NCI-H2196 treated with DMSO at 0.1 percent for 48 hours (cell line): Measurements from ENCODE around the gene PKP1.

ENCODE experiments used
- DNase-seq: peaks from one replicate; lab custom pipeline; 2025; ENCODE audit not compliant: unreplicated experiment; lab: John Stamatoyannopoulos, UW

PKP1 gene

DNA sequence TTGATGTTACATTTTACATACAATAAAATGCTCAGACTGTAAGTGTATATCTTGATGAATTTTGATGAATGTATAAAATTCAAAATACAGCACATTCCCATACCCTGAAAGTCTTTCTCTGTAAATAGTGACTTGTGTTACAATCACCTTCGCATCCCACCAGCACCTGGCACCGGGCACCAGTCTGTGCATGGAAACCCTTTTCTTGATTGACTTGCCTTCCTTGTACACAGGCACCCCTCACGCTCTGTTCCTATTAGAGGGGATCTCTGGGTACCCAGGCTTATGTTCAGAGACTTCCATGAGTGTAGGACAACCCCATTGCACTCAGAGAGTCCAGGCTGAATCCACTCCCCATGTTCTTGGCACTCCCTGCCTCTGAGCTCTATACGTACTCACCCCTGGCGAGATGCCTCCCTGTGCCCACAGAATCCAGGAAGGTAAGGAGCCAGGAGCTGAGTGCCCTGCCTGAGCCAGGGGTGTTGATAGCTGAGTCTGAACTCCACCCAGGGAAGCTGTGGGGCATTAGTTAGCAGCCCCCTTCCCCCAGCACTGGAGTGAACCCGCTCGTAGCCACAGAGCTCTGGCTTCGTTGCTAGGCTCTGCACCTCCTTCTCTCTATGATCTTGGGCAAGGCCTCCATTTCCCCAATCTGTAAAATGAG lies 22.5 kb upstream of the PKP1 start:
- DNase-seq, result no peak

DNA sequence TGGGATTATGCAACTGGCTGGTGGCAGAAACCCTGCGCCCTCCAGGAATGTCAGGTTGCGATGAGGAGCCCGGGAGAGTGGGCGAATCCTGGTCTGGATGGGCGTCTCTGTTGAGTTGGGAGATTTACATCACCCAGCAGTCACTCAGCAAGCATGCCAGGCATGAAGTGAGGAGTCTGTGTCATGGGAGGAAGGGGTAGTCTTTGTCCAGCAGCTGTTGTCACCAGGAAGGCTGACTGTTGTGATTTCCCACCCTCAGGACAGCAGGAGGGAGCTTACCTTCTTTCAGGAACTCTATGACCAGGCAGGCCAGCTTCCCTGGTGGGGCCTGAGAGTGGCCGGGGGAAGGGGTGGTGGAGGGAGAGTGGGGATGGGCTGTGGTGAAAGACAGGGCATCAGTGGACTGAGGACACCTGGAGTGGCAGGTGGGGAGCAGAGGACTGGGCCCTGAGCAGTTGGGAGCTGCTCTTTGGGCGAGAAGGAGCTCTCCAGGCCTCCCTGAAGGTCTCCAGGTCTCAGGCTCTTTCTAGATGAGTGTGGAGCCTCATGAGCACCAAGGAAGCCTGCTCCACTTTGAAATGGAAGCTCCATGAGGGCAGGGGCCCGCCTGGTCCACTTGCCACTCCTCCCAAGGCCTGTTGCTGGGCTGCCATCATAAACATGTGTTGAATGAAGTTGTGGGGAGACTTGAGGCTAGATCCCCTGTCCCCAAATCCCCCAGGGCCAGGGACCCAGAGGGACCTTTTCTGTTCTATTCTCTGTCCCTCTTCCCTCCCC lies 21.3 kb upstream of the PKP1 start:
- no peak for DNase-seq

DNA sequence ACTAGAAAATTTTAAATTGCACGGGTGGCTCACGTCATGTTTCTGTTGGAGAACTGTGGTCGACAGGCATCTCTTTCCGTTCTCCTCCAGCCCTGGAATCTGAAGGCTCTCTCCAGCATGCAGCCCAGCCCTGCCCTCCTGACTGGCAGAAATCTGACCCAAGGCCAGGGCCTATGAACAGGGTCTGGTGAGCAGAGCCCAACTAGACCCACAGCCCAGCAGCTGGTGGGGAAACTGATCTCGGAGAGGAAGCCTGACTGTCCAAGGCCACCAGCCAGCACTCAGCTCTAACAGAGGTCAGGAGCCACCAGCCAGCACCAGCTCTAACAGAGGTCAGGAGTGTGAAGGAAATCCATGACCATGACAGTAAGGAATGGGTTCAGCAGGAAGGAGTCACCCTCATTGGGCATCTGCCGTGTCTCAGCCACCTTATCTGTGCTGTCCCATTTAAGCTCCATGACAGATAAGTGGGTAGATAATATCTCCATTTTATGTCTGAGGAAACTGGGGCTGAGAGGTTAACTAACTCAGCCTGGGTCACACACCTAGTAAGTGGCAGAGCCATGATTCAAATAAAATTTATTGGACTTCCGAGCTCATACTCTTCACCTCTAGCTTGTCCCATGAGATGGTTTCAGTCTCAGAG lies 20.2 kb upstream of the PKP1 start:
- no peak for DNase-seq

DNA sequence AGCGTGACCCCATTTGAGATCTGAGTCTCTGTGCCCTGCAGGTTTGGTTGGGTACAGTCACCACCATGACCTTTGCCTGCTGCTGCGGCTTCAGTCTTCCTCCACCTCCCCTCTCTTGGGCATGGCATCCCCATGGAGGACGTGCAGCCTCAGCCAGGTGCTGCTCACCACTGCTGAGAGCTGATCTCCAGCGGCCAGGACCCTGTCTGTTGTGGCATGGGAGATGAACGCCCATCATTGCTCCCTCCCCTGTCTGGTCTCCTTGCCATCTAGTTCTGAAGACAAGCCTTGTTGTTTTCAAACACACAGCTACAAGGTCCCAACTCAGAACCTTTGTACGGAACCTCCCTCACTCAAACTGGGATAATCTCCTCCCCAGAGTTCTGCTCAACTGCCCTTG lies 19.2 kb upstream of the PKP1 start:
- no peak for DNase-seq

DNA sequence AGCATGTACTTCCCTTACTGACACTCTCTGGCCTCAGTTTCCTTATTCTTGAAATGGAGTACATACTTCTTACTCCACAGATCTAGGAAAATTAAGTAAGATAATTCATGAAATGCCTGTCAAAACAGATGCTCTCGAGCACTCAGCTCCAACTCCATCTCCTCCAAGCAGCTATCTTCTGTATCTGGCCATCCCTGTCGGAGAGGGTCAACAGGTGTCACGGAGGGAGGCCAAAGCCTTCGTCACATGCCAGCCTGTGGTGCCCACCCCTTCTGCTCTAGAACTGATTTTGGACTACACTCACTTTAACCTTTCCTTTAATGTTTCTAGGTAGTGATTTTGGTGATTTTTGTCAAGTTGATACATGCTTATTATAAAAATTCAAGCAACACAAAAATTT lies 18.8 kb upstream of the PKP1 start:
- DNase-seq, result no peak

DNA sequence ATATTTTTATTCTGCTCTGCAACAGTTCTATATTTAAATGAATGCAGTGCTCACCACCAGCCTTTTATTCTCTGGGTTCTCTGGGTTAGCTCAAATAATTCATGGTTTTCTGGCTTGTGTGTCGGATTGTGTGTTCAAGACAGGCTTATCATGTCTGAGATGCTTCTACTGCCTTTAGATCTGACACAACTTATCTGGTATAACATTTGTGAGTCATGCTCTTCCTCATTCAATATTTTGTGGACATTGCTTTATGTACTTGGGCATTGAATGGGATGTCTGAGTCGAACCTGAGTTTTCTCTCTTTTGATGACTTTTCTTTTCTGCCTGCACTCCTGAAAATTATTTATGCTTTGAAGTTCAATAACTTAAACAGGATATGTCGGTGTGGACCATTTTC lies 17.6 kb upstream of the PKP1 start:
- no peak for DNase-seq

DNA sequence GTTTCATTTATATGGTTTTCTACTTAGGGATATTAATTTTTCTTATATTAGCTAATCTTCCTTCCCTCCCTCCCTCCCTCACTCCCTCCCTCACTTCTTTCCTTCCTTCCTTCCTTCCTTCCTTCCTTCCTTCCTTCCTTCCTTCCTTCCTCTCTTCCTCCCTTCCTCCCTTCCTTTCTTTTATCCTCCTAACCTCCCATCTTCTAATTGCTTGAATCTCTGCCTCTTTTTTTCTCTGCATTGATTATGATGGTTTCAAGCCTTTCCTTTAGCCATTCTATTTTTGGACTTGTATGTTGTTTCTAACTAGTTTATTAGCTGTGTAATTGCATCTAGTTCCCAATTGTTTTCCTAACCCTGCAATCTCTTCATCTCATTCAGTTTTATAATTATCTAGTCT lies 17.0 kb upstream of the PKP1 start:
- no peak for DNase-seq

DNA sequence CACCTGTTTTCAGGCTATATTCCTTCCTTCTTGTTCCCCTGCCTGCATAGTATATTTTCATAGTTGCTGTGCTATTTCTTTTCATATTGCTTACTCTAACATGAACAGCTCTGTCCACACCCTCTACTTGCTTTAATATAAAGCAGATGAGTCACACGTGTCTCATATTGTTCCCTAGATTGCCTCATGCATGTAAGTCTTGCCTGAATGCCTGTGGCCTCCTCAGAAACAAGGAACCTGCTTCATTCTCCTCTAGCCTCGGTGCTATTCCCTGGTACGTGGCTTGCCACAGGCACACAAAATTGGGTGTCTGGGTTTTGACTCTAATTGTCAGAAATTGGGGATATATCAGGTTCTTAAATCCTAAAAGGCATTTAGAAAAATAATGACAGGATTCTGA lies 16.5 kb upstream of the PKP1 start:
- no peak for DNase-seq

DNA sequence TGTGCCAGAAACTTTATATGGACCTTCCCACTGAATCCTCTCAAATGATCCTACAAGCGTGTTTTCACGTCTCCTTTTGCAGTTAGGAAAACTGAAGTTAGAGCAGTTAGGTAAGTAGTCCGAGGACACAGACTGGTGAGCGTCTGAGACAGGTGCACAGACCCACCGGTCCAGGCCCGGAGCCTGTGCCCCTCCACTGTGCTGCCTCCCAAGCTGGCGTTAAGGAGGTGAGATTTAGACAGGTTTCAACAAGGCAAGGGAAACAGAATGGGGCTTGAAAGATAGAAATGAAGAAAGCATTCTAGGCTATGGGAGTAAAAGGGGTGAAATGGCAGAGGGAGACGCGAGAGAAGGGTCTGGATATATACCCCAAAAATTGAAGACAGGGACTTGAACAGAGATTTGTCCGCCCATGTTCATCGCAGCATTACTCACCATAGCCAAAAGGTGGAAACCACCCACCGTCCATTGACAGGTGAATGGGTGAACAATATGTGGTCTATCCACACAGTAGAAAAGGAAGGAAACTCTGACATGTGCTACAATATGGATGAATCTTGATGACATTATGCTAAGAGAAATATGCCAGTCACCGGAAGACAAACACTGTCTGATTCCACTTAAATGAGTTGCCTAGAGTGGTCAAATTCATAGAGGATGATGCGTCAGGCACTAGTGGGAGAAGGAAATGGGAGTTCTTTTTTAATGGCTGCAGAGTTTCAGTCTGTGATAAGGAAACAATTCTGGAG lies 15.7 kb upstream of the PKP1 start:
- no peak for DNase-seq

DNA sequence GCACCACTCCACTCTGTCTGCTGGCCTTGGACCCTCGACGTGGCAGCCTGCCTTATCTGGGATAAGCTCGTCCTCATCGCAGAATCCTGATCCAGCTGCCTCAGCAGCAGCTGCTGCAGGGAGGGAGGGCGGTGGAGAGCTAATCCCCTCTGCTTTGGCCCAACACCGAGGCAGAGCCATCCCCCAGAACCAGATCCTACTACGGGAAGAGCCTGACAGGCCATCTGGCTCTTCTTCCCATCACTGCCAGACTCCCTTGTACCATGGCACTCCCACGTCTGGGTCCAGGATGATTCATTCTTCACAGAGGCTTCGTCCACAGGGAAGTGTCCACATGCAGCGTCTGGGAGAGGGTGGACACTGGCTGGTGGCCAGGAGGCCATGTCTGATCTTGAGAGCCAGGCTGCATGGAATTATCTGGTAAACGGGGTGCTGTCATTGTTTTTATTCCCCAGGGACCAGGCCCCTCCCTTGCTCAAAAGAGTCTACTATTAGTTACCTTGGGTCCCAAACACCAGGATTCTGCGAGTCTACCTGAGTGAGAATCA lies 14.6 kb upstream of the PKP1 start:
- DNase-seq, result no peak

DNA sequence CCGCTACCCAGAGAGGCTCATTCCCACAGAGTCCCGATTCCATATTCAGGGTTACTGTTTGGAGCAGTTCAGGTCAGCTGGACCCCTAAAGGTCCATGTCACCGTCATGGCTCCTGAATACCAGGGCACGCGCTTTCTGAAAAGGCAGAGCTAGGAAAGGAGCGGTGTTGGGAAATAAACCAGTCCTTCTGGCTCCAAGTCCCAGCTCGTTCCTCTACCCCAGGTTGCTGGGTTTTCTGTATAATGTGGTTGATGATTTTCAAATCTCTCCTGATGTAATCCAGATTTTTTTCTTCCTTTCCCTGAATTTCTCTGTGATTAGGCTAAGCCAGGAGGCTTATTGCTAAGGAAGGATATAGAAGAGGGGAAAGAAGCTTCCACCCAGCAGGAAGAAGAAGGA lies 14.0 kb upstream of the PKP1 start:
- no peak for DNase-seq

DNA sequence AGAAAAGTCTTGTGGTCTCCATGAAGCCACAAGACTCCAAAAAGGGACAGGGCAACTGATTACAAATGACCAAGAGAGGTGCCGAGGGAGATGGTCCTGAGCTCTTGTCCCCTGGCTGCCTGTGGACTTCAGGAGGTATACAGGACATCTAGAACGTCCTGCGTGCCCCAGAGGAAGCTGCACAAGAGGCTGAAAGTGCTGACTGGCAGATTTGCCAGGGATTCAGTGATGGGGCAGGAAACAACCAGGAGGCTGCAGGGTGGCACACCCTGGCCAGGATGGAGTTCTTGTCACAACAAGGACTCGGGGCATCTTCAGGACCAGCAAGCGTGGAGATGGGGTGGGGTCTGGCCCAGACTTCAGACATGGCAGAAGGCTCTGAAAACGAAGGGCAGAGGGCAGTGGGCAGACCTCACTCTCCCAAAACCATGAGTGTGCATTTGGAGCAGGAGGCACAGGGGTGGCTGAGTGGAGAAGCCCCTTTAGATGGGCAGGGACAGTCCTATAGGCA lies 13.4 kb upstream of the PKP1 start:
- no peak for DNase-seq

DNA sequence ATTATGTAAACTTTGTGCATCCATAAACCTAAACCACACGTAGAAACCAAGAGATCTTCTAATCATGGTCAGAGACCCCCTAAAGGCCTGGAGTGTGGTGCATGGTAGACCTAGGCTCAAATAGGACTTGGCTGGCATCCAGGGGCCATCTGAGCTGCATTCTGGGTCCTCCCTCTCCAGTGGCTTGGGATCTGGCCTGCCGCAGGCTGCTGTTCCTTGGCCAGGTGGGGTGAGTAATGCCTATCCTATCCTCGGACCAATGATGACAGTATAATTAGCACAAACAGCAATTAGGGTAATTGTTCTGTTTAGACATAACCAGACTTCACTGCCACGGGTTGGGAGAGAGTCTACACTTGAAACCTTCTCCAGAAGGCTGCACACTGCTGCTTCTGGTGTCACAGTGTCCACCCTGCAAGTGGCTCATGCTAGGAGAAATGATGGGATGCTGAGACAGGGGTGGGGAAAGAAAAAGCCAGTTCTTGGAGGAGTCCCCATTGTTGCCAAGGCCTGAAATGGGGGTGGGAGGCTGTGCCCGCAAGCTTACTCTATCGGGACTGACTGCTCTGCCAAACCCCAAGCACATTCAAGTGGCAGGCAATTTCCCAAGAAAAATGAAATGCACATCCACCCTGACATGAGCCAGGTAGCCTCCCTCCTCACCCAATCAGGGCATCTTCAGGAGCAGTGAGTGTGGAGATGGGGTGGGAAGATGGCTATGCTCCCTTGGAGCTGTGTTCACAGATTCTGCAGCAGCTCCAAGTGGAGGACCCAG lies 12.5 kb upstream of the PKP1 start:
- no peak for DNase-seq

DNA sequence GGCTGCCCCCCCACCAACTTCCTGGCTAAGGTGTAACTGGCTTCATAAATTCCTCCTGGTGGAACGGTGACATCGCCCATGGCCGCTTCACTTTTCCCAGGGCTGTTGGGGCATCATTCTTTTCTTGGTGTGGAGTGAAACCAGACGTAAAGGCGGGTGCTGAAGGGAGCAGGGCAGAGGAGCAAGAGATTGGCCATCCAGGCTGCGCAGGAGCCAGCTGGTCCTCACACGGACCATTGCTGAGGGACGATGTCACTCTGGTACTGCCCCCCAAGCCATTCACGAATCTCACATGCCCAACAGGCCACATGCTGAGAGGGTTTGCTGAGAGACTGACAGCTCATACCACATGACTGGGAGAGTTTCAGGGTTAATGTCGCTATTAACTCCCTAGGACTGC lies 10.5 kb upstream of the PKP1 start:
- DNase-seq, result no peak

DNA sequence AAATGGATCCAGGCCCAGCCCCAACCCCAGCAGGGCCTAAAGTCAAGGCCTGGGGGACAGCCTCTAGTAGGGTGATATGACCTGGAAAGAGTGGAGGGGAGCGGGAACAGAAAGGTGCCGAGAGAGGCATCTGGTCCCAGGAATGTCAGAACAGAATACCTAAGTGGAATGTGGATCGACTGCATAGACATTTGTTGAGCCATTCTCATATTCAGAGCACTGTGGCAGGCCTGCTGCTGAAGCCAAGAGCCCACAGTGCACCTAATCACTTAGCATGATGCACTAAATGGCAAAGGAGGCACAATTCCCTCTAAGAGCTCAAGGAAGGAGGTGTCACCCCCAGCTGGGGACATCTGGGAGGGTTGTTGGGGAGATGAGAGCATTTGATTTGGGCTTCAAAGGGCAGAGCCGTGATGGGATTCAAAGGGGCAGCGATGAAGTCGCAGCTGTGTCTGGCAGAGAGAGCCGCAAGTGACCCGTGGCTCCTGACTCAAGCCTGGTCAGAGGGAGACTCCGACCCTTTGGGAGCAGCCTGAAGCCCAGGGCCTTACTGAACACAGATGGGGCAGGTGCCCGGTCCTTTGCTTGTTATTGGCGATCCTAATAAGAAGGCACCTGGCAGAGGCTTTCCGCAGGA lies 8.6 kb upstream of the PKP1 start:
- DNase-seq, result no peak

DNA sequence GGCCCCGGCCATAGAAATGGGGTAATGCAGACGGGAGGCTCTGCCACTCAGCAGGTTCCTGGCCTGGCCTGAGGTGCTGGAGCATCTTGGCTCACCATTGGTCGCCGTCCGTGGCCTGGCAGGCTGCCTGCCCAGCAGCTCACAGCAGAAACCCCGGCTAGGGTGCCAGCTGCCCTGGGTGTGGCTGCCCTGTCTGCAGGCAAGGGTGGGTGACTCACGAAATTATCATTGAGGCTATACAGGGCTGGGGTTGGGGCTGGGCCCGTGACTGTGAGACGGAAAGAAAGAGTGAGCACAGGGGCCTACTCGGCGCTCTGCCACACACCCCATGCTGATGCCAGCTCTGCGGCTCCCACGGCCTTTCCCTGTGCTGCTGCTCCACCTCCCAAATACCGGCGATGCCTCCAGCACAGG lies 8.0 kb upstream of the PKP1 start:
- peak; percentile 81 for DNase-seq

DNA sequence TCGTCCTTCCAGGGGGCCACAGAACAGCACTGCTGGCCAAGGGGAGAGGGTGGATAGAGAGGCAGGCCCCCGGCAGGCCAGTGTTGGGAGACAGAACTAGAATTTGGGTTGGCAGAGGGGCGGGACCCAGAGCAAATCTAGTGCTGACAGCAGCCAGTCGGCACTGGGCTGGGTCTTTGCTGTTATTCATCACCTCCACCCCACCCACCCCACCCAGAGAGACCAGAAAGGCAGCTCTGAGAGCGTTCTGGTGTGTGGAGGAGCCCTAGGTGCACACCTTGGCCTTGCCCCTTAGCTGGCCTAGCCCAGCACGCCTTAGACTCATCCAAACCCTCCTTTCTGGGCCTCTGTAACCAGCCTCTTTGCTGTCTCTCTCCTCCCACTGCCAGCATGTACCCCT lies 6.4 kb upstream of the PKP1 start:
- no peak for DNase-seq

DNA sequence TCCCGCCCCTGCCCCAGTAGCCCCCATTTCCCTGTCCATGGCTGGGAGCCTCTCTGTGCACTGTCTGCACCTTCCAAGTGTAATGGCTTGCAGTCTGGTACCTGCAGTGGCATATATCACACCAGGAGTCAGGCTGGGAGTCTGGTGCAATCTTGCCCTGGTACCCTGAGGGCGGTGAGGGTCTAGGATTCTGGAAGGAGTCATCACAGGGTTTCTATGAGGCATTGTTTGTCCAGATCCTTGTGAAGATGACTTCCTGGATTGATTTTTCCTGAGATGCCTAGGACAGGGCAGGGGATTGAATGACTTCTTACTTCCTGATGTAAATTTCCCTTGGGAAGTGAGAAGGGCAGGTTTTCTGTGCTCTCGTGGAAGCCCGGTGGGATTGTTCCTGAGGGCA lies 5.9 kb upstream of the PKP1 start:
- DNase-seq, result no peak

DNA sequence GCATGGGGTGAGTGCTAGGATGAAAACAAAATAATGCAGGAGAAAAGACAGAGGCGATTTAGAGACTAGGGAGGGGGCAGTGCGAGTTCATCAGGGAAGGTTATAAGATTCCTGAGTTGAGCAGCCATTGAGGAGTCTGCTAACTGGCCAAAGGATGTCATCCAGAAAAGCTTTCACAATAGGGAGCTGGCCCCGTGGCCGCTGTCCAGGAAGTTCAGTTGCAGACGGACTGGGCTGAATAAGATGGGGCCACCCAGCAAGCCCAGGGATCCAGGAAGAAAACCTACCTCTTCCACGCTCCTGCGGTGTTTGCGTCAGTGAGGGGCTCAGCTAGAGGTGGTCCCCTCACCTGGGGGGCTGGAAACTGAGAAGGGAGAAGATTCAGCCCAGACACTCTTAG lies 4.0 kb upstream of the PKP1 start:
- no peak for DNase-seq

DNA sequence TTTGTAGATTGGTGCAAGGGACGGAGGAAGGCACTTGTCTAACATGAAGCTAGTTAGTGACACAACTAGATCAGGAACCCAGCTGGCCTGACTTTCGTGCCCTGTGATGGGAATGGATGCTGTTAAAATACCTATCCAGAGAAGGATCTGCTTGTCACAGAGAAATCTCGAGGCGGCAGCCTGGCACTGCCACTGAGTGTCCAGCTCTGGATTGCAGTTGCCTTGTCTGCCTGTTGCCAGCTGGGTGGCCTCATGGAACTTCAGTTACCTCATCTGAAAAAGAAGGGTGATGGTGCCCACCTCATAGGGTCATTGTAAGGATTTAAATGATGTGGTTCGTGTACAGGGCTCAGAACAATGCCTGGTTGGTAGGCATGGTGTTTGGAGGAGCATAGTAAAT lies 2.4 kb upstream of the PKP1 start:
- DNase-seq, result no peak
